Measurements from ENCODE around the gene GRIA3.
"Not testable (repeated sequence)": the region's sequence is repeated elsewhere in the genome, so short reads cannot be mapped to it uniquely, and the experiment has no call there.

GRIA3 gene

DNA sequence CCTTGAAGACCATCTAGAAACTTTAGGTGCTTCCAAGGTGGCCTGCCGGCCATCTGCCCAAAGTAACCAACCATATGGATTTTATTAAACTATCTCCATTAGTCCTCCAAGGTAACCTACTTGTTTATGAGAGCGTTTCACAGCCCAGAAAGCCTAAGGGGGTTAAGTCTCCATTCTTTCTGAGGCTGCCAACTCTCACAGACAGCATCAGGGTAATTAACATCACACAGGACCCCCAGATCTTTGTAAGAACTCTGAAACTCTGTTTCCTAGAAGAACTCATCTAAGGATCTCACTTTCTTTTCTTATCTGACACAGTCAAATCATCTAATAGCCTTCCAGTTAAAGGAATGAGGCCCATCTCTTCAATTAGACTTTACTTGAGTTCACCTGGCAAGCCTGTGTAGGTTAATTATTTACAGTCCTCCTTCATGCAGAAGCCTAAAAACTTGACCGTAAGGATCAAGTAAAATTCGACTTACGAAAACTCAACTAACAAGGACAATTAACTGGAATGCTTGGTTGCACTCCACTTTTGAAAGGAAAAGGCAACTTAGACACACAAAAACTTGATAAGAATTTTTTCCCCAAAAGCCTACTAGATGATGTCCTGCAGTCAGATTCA, 252.5 kb downstream of the GRIA3 start:
- TF ChIP-seq, protein P1, sequence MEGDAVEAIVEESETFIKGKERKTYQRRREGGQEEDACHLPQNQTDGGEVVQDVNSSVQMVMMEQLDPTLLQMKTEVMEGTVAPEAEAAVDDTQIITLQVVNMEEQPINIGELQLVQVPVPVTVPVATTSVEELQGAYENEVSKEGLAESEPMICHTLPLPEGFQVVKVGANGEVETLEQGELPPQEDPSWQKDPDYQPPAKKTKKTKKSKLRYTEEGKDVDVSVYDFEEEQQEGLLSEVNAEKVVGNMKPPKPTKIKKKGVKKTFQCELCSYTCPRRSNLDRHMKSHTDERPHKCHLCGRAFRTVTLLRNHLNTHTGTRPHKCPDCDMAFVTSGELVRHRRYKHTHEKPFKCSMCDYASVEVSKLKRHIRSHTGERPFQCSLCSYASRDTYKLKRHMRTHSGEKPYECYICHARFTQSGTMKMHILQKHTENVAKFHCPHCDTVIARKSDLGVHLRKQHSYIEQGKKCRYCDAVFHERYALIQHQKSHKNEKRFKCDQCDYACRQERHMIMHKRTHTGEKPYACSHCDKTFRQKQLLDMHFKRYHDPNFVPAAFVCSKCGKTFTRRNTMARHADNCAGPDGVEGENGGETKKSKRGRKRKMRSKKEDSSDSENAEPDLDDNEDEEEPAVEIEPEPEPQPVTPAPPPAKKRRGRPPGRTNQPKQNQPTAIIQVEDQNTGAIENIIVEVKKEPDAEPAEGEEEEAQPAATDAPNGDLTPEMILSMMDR (conservative IDR thresholded peaks at IDR 0.05; ENCODE audit: low read length) = no peak
- no peak for DNase-seq (ENCODE audit: low read depth)
- no peak overlapping the region for H3K4me3 ChIP-seq (ENCODE audit: low read length)

DNA sequence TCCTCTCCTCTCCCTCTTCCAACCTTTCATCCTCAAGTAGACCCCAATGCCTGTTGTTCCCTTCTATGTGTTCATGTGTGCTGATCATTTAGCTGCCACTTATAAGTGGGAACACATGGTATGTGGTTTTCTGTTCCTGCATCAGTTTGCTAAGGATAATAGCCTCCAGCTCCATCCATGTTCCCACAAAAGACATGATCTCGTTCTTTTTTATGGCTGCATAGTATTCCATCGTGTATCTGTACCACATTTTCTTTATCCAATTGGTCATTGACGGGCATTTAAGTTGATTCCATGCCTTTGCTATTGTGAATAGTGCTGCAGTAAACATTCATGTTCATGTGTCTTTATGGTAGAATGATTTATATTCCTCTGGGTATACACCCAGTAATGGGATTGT, 255.8 kb downstream of the GRIA3 start:
- DNase-seq (ENCODE audit: low read depth); H3K4me3 ChIP-seq (ENCODE audit: low read length): not testable (repeated sequence)

DNA sequence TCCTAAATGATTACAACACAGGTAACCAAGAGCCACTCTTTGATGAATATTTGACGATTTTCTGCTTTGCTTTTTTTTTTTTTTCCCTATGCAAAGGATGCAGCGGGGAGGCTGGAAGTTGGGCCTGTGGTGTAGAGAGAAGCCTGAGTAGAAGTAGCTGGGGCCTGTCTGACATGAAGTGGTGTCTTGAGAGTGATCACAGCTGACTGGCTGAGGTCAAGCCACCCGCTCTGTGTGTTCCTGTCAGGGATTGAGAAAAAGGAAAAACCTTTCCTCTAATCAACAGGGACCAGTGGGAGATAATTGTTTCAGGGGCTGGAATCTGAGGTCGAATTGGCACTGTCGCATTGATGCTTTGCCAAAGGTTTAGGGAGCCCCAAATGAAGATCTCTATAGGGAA, 258.7 kb downstream of the GRIA3 start:
- no peak overlapping the region for H3K4me3 ChIP-seq (ENCODE audit: low read length)
- TF ChIP-seq, protein P1 (conservative IDR thresholded peaks at IDR 0.05; ENCODE audit: low read length) = no peak
- DNase-seq (ENCODE audit: low read depth) = no peak

DNA sequence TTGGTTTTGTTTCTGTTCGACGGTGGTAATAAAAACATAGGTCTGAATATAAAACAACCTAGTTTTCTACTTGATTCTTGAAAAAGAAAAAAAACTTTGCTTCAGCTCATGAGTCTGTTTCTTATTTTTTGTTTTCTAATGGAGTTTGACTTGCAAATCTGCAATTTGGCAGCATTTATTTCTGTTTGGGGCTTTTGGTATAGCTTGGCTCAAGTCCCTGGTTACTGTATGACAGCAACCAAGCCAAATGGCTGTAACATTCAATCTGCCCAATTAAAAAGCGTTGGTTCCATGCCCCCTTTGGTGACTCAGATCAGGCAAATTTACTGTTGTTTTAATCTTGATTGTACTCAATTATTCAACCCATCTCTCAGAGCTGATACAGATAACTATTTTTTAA, 263.4 kb downstream of the GRIA3 start:
- TF ChIP-seq, protein P1 (conservative IDR thresholded peaks at IDR 0.05; ENCODE audit: low read length) = no peak
- no peak overlapping the region for H3K4me3 ChIP-seq (ENCODE audit: low read length)
- DNase-seq (ENCODE audit: low read depth) = no peak

DNA sequence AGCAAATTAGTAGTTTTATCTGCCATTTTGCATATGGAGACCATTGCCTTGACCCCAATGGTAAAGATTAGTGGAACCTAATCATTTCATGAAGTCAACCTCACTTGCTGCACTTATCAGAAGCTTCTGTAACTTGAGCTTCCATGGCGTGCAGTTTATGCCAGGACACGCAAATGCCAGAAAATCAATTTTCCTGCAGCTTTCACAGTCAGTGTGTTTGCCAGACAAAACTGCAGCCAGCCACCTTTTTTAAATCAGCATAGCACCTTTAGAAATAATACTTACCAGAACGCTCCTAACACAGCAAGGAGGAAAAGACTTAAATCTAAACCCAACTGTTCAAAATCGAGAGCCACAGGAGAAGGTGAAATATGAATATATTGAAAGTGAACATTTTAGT, 265.3 kb downstream of the GRIA3 start:
- DNase-seq (ENCODE audit: low read depth) = no peak
- no peak overlapping the region for H3K4me3 ChIP-seq (ENCODE audit: low read length)
- TF ChIP-seq, protein P1 (conservative IDR thresholded peaks at IDR 0.05; ENCODE audit: low read length) = no peak

DNA sequence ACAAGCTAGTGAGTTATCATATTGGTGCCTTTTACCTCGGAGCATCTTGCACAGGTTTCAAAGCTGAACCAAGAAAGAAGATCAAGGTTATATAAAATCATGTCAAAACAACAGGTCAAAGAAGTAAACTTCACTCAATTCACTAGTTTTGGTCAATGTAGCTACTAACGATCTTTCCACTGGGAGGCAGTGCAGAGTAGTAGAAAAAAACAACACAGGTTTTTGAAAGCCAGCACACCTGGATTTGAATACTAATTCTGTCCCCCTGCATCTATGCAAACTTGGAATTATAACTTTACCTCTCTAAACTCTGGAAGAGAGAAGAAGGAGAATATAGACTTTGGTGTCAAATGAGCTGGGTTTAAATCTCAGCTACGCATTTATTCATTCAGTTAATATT, 266.1 kb downstream of the GRIA3 start:
- no peak overlapping the region for H3K4me3 ChIP-seq (ENCODE audit: low read length)
- TF ChIP-seq, protein P1 (conservative IDR thresholded peaks at IDR 0.05; ENCODE audit: low read length) = peak; percentile 52
- DNase-seq (ENCODE audit: low read depth) = no peak

DNA sequence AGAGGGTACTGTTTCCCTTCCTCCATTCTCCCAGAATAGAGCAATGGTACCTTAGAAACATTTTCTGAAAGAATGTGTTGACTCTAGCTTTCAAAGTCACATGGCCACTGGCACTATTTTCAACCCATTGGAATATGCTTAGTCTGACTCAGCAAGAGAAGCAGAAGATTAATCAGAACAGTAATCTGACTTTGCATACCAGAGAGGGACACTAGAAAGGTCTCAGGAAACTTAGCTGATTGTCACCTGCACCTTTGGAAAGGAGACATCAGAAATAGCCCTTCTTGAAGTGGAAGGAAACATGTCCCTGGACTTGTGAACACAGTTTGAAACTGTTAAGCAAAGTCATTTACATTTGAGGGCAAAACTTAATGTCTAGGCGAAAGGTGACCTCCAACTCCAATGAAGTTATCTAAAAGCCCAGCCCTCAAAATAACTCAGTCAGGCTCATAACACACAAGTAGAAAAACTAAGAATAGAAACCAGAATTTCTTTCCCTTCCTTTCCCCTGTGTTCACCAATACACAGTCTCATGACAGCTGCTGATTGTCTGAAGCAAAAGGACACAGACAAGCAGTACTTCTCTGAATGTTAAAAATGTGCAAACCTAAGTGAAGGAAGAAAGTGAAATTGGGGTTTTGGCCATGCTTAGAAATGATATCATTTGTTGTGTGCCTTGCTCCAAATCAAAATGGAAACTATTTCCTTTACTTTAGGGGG, 270.8 kb downstream of the GRIA3 start:
- TF ChIP-seq, protein P1 (conservative IDR thresholded peaks at IDR 0.05; ENCODE audit: low read length) = no peak
- H3K4me3 ChIP-seq (ENCODE audit: low read length) = no peak overlapping the region
- DNase-seq (ENCODE audit: low read depth) = no peak

All from AG10803 (cell line).